Measurements from ENCODE around the gene LYPD5.

Gene LYPD5

GRCh38 chr19:43784981-43785808, 17.1 kb downstream of the LYPD5 start:
- H3K4me1 ChIP-seq (ENCODE audit: control insufficient read depth, insufficient read depth, low read length): no peaks in the 10 kb centered on the region
- H3K9me3 ChIP-seq (ENCODE audit: control insufficient read depth, insufficient read depth, low read length): no peaks in the 10 kb centered on the region
- no peaks in the 10 kb centered on the region for H3K27me3 ChIP-seq (ENCODE audit: control insufficient read depth, insufficient read depth, low read length)
- no peak overlapping the region for H3K4me3 ChIP-seq (ENCODE audit: low read length)
- no peaks in the 10 kb centered on the region for H3K36me3 ChIP-seq (ENCODE audit: control insufficient read depth, insufficient read depth, low read length)
- peak; percentile 55 for DNase-seq (ENCODE audit: low read depth, low spot score)
- no CpG with 5 or more reads among the region's 10 CpGs for WGBS (ENCODE audit: insufficient coverage, insufficient read length)
- H3K27ac ChIP-seq (ENCODE audit: low read length): no peak overlapping the region

GRCh38 chr19:43784241-43784980, 17.8 kb downstream of the LYPD5 start:
- Histone ChIP-seq H3K27ac (ENCODE audit: low read length) (no peak overlapping the region), H3K36me3 (ENCODE audit: control insufficient read depth, insufficient read depth, low read length) (no peaks in the 10 kb centered on the region), H3K27me3 (ENCODE audit: control insufficient read depth, insufficient read depth, low read length) (no peaks in the 10 kb centered on the region), H3K9me3 (ENCODE audit: control insufficient read depth, insufficient read depth, low read length) (no peaks in the 10 kb centered on the region), H3K4me1 (ENCODE audit: control insufficient read depth, insufficient read depth, low read length) (no peaks in the 10 kb centered on the region; the same call in 1 of the 2 replicates), H3K4me3 (ENCODE audit: low read length) (no peak overlapping the region)
- no peak for DNase-seq (ENCODE audit: low read depth, low spot score)
- WGBS (ENCODE audit: insufficient coverage, insufficient read length): no CpG with 5 or more reads among the region's 4 CpGs

- H3K4me3 ChIP-seq (ENCODE audit: low read length): no peak overlapping the region
- H3K27me3 ChIP-seq (ENCODE audit: control insufficient read depth, insufficient read depth, low read length): no peaks in the 10 kb centered on the region
- DNase-seq (ENCODE audit: low read depth, low spot score): no peak
- no peaks in the 10 kb centered on the region for H3K9me3 ChIP-seq (ENCODE audit: control insufficient read depth, insufficient read depth, low read length)
- no peaks in the 10 kb centered on the region for H3K36me3 ChIP-seq (ENCODE audit: control insufficient read depth, insufficient read depth, low read length)
- no CpG with 5 or more reads among the region's 8 CpGs for WGBS (ENCODE audit: insufficient coverage, insufficient read length)
- H3K4me1 ChIP-seq (ENCODE audit: control insufficient read depth, insufficient read depth, low read length): no peaks in the 10 kb centered on the region; the same call in 1 of the 2 replicates
- H3K27ac ChIP-seq (ENCODE audit: low read length): no peak overlapping the region
Measured at GRCh38 chr19:43783636-43784035, 18.6 kb downstream of the LYPD5 start.

- no peak for DNase-seq (ENCODE audit: low read depth, low spot score)
- Histone ChIP-seq H3K4me3 (ENCODE audit: low read length) (no peak overlapping the region), H3K4me1 (ENCODE audit: control insufficient read depth, insufficient read depth, low read length) (no peaks in the 10 kb centered on the region; the same call in 1 of the 2 replicates), H3K36me3 (ENCODE audit: control insufficient read depth, insufficient read depth, low read length) (no peaks in the 10 kb centered on the region), H3K9me3 (ENCODE audit: control insufficient read depth, insufficient read depth, low read length) (no peaks in the 10 kb centered on the region), H3K27me3 (ENCODE audit: control insufficient read depth, insufficient read depth, low read length) (no peaks in the 10 kb centered on the region), H3K27ac (ENCODE audit: low read length) (no peak overlapping the region)
- WGBS (ENCODE audit: insufficient coverage, insufficient read length): no CpG with 5 or more reads among the region's 24 CpGs
Measured at GRCh38 chr19:43782689-43783231, 19.5 kb downstream of the LYPD5 start.

- no peaks in the 10 kb centered on the region; the same call in 1 of the 2 replicates for H3K4me1 ChIP-seq (ENCODE audit: control insufficient read depth, insufficient read depth, low read length)
Measured at GRCh38 chr19:43782311-43782660, 20.0 kb downstream of the LYPD5 start.

GRCh38 chr19:43781630-43782310, 20.5 kb downstream of the LYPD5 start:
- Histone ChIP-seq H3K27ac (ENCODE audit: low read length) (no peak overlapping the region), H3K9me3 (ENCODE audit: control insufficient read depth, insufficient read depth, low read length) (no peaks in the 10 kb centered on the region), H3K4me1 (ENCODE audit: control insufficient read depth, insufficient read depth, low read length) (no peaks in the 10 kb centered on the region; the same call in 1 of the 2 replicates), H3K27me3 (ENCODE audit: control insufficient read depth, insufficient read depth, low read length) (no peaks in the 10 kb centered on the region), H3K36me3 (ENCODE audit: control insufficient read depth, insufficient read depth, low read length) (no peaks in the 10 kb centered on the region), H3K4me3 (ENCODE audit: low read length) (no peak overlapping the region)
- DNase-seq (ENCODE audit: low read depth, low spot score): no peak
- WGBS (ENCODE audit: insufficient coverage, insufficient read length): 100% methylated on average over 2 of the region's 14 CpGs

More at GRCh38 chr19:43782311-43782660, 20.0 kb downstream of the LYPD5 start:
- 100% methylated on average over 2 of the region's 8 CpGs for WGBS (ENCODE audit: insufficient coverage, insufficient read length)
- Histone ChIP-seq H3K27ac (ENCODE audit: low read length) (no peak overlapping the region), H3K27me3 (ENCODE audit: control insufficient read depth, insufficient read depth, low read length) (no peaks in the 10 kb centered on the region), H3K9me3 (ENCODE audit: control insufficient read depth, insufficient read depth, low read length) (no peaks in the 10 kb centered on the region), H3K36me3 (ENCODE audit: control insufficient read depth, insufficient read depth, low read length) (no peaks in the 10 kb centered on the region), H3K4me3 (ENCODE audit: low read length) (no peak overlapping the region)
- no peak for DNase-seq (ENCODE audit: low read depth, low spot score)

GRCh38 chr19:43780706-43781525, 21.3 kb downstream of the LYPD5 start, which contains the start of gene KCNN4:
Gene KCNN4, minus strand, starts transcription at chr19:43780973. Its CDS starts 112 bp downstream, at chr19:43780861.
- Histone ChIP-seq H3K4me1 (ENCODE audit: control insufficient read depth, insufficient read depth, low read length) (peaks cover 1% of the 10 kb centered on the region; the same call in 1 of the 2 replicates), H3K36me3 (ENCODE audit: control insufficient read depth, insufficient read depth, low read length) (no peaks in the 10 kb centered on the region), H3K4me3 (ENCODE audit: low read length) (no peak within 1 kb of the TSS), H3K27ac (ENCODE audit: low read length) (no peak within 1 kb of the TSS), H3K9me3 (ENCODE audit: control insufficient read depth, insufficient read depth, low read length) (no peaks in the 10 kb centered on the region), H3K27me3 (ENCODE audit: control insufficient read depth, insufficient read depth, low read length) (no peaks in the 10 kb centered on the region)
- no CpG with 5 or more reads among the region's 19 CpGs for WGBS (ENCODE audit: insufficient coverage, insufficient read length)
- DNase-seq (ENCODE audit: low read depth, low spot score): no peak

GRCh38 chr19:43779820-43780219, 22.4 kb downstream of the LYPD5 start:
- WGBS (ENCODE audit: insufficient coverage, insufficient read length): no CpG with 5 or more reads among the region's 3 CpGs
- H3K4me1 ChIP-seq (ENCODE audit: control insufficient read depth, insufficient read depth, low read length): peaks cover 1% of the 10 kb centered on the region; the same call in 1 of the 2 replicates
- peaks cover under 1% of the 10 kb centered on the region; the same call in 1 of the 2 replicates for H3K27me3 ChIP-seq (ENCODE audit: control insufficient read depth, insufficient read depth, low read length)
- H3K4me3 ChIP-seq (ENCODE audit: low read length): no peak overlapping the region
- no peaks in the 10 kb centered on the region for H3K9me3 ChIP-seq (ENCODE audit: control insufficient read depth, insufficient read depth, low read length)
- no peaks in the 10 kb centered on the region for H3K36me3 ChIP-seq (ENCODE audit: control insufficient read depth, insufficient read depth, low read length)
- no peak for DNase-seq (ENCODE audit: low read depth, low spot score)
- H3K27ac ChIP-seq (ENCODE audit: low read length): no peak overlapping the region

GRCh38 chr19:43779147-43779819, 23.0 kb downstream of the LYPD5 start:
- Histone ChIP-seq H3K9me3 (ENCODE audit: control insufficient read depth, insufficient read depth, low read length) (no peaks in the 10 kb centered on the region), H3K4me1 (ENCODE audit: control insufficient read depth, insufficient read depth, low read length) (peaks cover 1% of the 10 kb centered on the region; the same call in 1 of the 2 replicates), H3K36me3 (ENCODE audit: control insufficient read depth, insufficient read depth, low read length) (no peaks in the 10 kb centered on the region), H3K27ac (ENCODE audit: low read length) (no peak overlapping the region), H3K4me3 (ENCODE audit: low read length) (no peak overlapping the region), H3K27me3 (ENCODE audit: control insufficient read depth, insufficient read depth, low read length) (peaks cover 3% of the 10 kb centered on the region; the same call in 1 of the 2 replicates)
- no peak for DNase-seq (ENCODE audit: low read depth, low spot score)
- WGBS (ENCODE audit: insufficient coverage, insufficient read length): no CpG with 5 or more reads among the region's 16 CpGs
